NCI-H774 (cell line): Measurements from ENCODE around the gene TMEM187.
"Not testable (repeated sequence)": the region's sequence is repeated elsewhere in the genome, so short reads cannot be mapped to it uniquely, and the experiment has no call there.

Source experiments
- DNase-seq: peaks from one replicate; lab custom pipeline; 2025; lab: John Stamatoyannopoulos, UW

Gene TMEM187

GRCh38 chrX:153971450-153972367 lies 845 bp upstream of the TMEM187 start, which contains the start of gene HCFC1:
Gene HCFC1 (minus strand): TSS chrX:153971818. CDS start chrX:153970840, 978 bp downstream.
- DNase-seq, result peak; percentile 90

- DNase-seq, result peak; percentile 22
Observed at GRCh38 chrX:153973127-153974002, 811 bp downstream of the TMEM187 start.

GRCh38 chrX:153974003-153974725 lies 1.6 kb downstream of the TMEM187 start:
- DNase-seq, result no peak

- DNase-seq, result no peak
Observed at GRCh38 chrX:153974726-153975286, 2.3 kb downstream of the TMEM187 start.

GRCh38 chrX:153980394-153980793 lies 7.8 kb downstream of the TMEM187 start:
- DNase-seq, result not testable (repeated sequence)

GRCh38 chrX:153981231-153981630 lies 8.7 kb downstream of the TMEM187 start:
- no peak for DNase-seq

- no peak for DNase-seq
Observed at GRCh38 chrX:153981771-153982533, 9.4 kb downstream of the TMEM187 start.

- DNase-seq, result no peak
Observed at GRCh38 chrX:153983321-153983801, 10.8 kb downstream of the TMEM187 start.

- DNase-seq, result no peak
Observed at GRCh38 chrX:153984351-153985178, 12.0 kb downstream of the TMEM187 start.

GRCh38 chrX:153988493-153988892 lies 15.9 kb downstream of the TMEM187 start:
- DNase-seq, result no peak

GRCh38 chrX:153989973-153990655 lies 17.6 kb downstream of the TMEM187 start:
- no peak for DNase-seq

- DNase-seq, result no peak
Observed at GRCh38 chrX:153991013-153991580, 18.5 kb downstream of the TMEM187 start.

GRCh38 chrX:153992180-153992579 lies 19.6 kb downstream of the TMEM187 start:
- no peak for DNase-seq

- DNase-seq, result no peak
Observed at GRCh38 chrX:153993079-153993478, 20.5 kb downstream of the TMEM187 start.

GRCh38 chrX:153993978-153994377 lies 21.4 kb downstream of the TMEM187 start:
- no peak for DNase-seq

- not testable (repeated sequence) for DNase-seq
Observed at GRCh38 chrX:153994398-153994797, 21.8 kb downstream of the TMEM187 start.

GRCh38 chrX:153995504-153995903 lies 22.9 kb downstream of the TMEM187 start:
- DNase-seq, result no peak

- DNase-seq, result no peak
Observed at GRCh38 chrX:153999359-154000037, 26.9 kb downstream of the TMEM187 start.
